ENCODE measurements around the gene AS3MT. TPM values are rescaled to one million over a fixed set of nuclear protein-coding genes. Genes with fewer than 3 reads are reported as not detected.

AS3MT gene
- total and polyA plus RNA-seq, 10 of the 15 experiments (the other 5 are each of a cell fraction or from before 2014, with no cell fraction given): 0.11 to 1.0 (median 0.39) TPM; not detected in 2

DNA sequence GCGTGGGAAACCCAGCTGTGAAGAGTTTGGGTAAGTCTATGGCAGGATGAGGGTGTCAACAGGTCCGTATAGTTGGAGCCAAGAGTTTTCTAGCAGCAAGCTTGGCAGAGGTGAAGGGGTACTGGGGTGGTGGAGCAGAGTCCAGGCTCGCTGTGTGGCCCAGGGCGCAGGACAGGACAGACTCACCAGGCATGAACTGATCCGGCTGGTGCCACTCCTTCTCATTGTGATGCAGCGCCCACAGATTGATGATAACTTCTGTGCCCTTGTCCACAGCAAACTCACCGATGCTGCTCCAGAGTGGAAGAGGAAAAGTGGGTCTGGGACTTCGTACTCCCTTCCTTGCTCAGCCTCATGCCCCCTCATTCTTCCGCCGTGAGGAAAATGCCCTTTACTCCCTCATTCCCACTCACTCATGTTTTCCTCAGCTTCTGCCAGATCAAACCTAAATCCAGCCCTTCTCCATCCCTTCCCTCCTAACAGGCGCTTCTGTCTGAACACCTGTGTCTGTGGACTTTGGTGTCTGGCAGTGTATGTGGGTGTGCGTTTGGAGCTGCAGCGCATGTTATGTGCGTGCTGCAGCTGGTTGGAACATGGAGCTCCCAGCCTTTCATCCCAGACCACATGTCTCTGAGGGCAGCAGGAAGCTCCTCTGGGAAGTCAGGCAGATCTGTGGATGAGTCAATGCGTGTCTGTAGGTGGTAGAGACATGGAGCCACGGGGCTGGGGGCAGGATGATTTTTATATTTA lies 37.8 kb upstream of the AS3MT start:
- FAIRE-seq (no peak), ATAC-seq (no peak), DNase-seq (ENCODE audit: low read depth, low spot score) (no peak)
- ChIA-PET SMC1A (ENCODE audit: uncharacterized antibody, unreplicated experiment) (interaction anchor here (1.1 to 7.1 kb wide), 2 partner anchors 71 to 100 kb away, joined by 3 to 65 read pairs; no protein-coding TSS in a partner anchor), POLR2A (interaction anchor here (0.8 to 1.1 kb wide), 2 partner anchors 10 to 13 kb away, joined by 3 read pairs; no protein-coding TSS in a partner anchor), RAD21 (ENCODE audit: unreplicated experiment) (interaction anchor here (0.9 to 3.3 kb wide), 4 partner anchors 14 to 413 kb away, joined by 3 to 18 read pairs (median 3); no protein-coding TSS in a partner anchor), CTCF (interaction anchor here (1.0 to 7.1 kb wide), 2 partner anchors 10 to 70 kb away, joined by 3 to 88 read pairs; no protein-coding TSS in a partner anchor)
- in situ Hi-C loops (cut with MboI) (loop anchor here (5.0 to 10.0 kb wide), 2 partner anchors 73 to 236 kb away; no protein-coding TSS in a partner anchor), intact Hi-C loops (cut with micrococcal nuclease; ENCODE audit: unreplicated experiment) (no loop called here)
- no peak overlapping the region for H3K4me2 ChIP-seq (ENCODE audit: control insufficient read depth, insufficient read depth)
- H3K36me3 ChIP-seq (ENCODE audit: control insufficient read depth in 2 of 2, insufficient read depth in 2 of 2, low read length in 1 of 2): no peaks in the 10 kb centered on the region
- H3K79me2 ChIP-seq (ENCODE audit: control insufficient read depth, insufficient read depth, low read length): no peaks in the 10 kb centered on the region
- H2AFZ ChIP-seq (ENCODE audit: control insufficient read depth, low read depth, low read length): no peak overlapping the region
- TF ChIP-seq SMAD5 (IDR thresholded peaks at IDR 0.05; ENCODE audit: low read depth): no peak
- no peak for TF ChIP-seq HDAC6 (IDR thresholded peaks at IDR 0.05; ENCODE audit: unreplicated experiment)
- TF ChIP-seq, protein P1, sequence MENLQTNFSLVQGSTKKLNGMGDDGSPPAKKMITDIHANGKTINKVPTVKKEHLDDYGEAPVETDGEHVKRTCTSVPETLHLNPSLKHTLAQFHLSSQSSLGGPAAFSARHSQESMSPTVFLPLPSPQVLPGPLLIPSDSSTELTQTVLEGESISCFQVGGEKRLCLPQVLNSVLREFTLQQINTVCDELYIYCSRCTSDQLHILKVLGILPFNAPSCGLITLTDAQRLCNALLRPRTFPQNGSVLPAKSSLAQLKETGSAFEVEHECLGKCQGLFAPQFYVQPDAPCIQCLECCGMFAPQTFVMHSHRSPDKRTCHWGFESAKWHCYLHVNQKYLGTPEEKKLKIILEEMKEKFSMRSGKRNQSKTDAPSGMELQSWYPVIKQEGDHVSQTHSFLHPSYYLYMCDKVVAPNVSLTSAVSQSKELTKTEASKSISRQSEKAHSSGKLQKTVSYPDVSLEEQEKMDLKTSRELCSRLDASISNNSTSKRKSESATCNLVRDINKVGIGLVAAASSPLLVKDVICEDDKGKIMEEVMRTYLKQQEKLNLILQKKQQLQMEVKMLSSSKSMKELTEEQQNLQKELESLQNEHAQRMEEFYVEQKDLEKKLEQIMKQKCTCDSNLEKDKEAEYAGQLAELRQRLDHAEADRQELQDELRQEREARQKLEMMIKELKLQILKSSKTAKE (IDR thresholded peaks at IDR 0.05; ENCODE audit: low read depth, poor library complexity, severe bottlenecking): no peak
- TF ChIP-seq STAT3 (IDR thresholded peaks at IDR 0.05; ENCODE audit: low read depth, low read length): no peak
- TF ChIP-seq RBBP5 (conservative IDR thresholded peaks at IDR 0.05): no peak
- TF ChIP-seq TARDBP (IDR thresholded peaks at IDR 0.05; ENCODE audit: borderline replicate concordance): no peak
- no peak for TF ChIP-seq RB1 (IDR thresholded peaks at IDR 0.05; ENCODE audit: borderline replicate concordance)
- no peak for TF ChIP-seq TCF7 (IDR thresholded peaks at IDR 0.05; ENCODE audit: borderline replicate concordance)
- TF ChIP-seq MTA2 (IDR thresholded peaks at IDR 0.05; ENCODE audit: low read depth): no peak
- no peak for TF ChIP-seq SREBF1 (IDR thresholded peaks at IDR 0.05; ENCODE audit: low read length)
- no peak for TF ChIP-seq STAT1 (conservative IDR thresholded peaks at IDR 0.05)
- TF ChIP-seq, protein P2, sequence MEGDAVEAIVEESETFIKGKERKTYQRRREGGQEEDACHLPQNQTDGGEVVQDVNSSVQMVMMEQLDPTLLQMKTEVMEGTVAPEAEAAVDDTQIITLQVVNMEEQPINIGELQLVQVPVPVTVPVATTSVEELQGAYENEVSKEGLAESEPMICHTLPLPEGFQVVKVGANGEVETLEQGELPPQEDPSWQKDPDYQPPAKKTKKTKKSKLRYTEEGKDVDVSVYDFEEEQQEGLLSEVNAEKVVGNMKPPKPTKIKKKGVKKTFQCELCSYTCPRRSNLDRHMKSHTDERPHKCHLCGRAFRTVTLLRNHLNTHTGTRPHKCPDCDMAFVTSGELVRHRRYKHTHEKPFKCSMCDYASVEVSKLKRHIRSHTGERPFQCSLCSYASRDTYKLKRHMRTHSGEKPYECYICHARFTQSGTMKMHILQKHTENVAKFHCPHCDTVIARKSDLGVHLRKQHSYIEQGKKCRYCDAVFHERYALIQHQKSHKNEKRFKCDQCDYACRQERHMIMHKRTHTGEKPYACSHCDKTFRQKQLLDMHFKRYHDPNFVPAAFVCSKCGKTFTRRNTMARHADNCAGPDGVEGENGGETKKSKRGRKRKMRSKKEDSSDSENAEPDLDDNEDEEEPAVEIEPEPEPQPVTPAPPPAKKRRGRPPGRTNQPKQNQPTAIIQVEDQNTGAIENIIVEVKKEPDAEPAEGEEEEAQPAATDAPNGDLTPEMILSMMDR (IDR thresholded peaks at IDR 0.05 in 2 of 3, conservative IDR thresholded peaks at IDR 0.05 in 1 of 3; ENCODE audit: control insufficient read depth in 2 of 3, extremely low read depth in 1 of 3, insufficient read depth in 1 of 3, low read depth in 3 of 3, low read length in 3 of 3): no peak
- H3K4me3 ChIP-seq: no peak overlapping the region
- no peaks in the 10 kb centered on the region for H3K4me1 ChIP-seq (ENCODE audit: control insufficient read depth, insufficient read depth, low read length)
- no peaks in the 10 kb centered on the region for H3K9me3 ChIP-seq (replicated peaks; ENCODE audit: control insufficient read depth, insufficient read depth, low read length)
- H3K9ac ChIP-seq (ENCODE audit: control insufficient read depth, insufficient read depth, low read length): no peak overlapping the region
- H3K27ac ChIP-seq (ENCODE audit: control insufficient read depth, insufficient read depth): no peak overlapping the region
- H3K27me3 ChIP-seq (replicated peaks in 1 of 2; ENCODE audit: control insufficient read depth in 2 of 2, insufficient read depth in 2 of 2, low read length in 1 of 2): 0 out of 4 replicates have a peak, but pooled peaks cover 0 to 2% of the 10 kb centered on the region in 2 experiments
- 56% methylated on average over 16 of the region's 16 CpGs for WGBS (ENCODE audit: insufficient coverage, insufficient replicate concordance, low lambda C conversion rate, missing lambda C conversion rate)
- no peaks in the 10 kb centered on the region for H4K20me1 ChIP-seq (ENCODE audit: control insufficient read depth, insufficient read depth)
- no TSS peak for BruUV-seq (replicated peaks)
